ENCODE measurements around the gene BCAR3. TPM values are rescaled to one million over a fixed set of nuclear protein-coding genes. Genes with fewer than 3 reads are reported as not detected.

The BCAR3 gene
- total and polyA plus RNA-seq, 7 experiments from 2014 or later = 0.22 to 1.7 (median 0.84) TPM

DNA sequence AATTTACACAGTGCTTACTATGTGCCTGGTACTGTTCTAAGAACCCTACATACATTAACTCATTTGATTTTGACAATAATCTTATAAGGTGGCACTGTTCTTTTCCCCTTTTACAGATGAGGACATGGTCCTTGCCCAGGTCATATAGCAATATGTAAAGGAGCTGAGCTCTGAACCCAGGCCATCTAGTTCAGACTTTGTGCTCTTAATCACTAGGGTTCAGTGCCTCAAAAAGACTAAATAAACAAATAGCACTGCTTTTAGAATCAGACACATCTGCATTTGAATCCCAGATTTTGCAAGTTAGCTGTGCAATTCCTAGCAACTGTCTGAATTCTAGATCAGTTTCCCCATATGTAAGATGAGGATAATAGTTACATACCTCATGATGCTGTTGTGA is 8.7 kb upstream of the BCAR3 start:
- Mint-ChIP-seq H3K36me3 (no peaks in the 10 kb centered on the region), H3K27me3 (peaks cover under 1 to 24% (median 5%) of the 10 kb centered on the region in 5 donors), H3K9me3 (no peaks in the 10 kb centered on the region), H3K4me3 (no peak overlapping the region), H3K4me1 (peaks cover 0 to 20% (median 0%) of the 10 kb centered on the region in 7 donors), H3K27ac (no peak overlapping the region)
- ATAC-seq (no peak), DNase-seq (no peak)
- CTCF ChIA-PET = no interaction called here
- Histone ChIP-seq H3K27ac (ENCODE audit: low read depth, low read length) (no peak overlapping the region), H3K4me1 (ENCODE audit: control insufficient read depth in 2 of 2, insufficient read depth in 2 of 2, low read length in 2 of 2) (no peaks in the 10 kb centered on the region), H3K9me3 (ENCODE audit: control insufficient read depth in 2 of 3, low read length in 3 of 3) (no peaks in the 10 kb centered on the region), H3K36me3 (ENCODE audit: control insufficient read depth in 2 of 3, insufficient read depth in 3 of 3, low read length in 3 of 3) (no peaks in the 10 kb centered on the region), H3K27me3 (ENCODE audit: control insufficient read depth in 2 of 2, insufficient read depth in 2 of 2, low read length in 2 of 2) (no peaks in the 10 kb centered on the region), H3K4me3 (ENCODE audit: low read length) (no peak overlapping the region)
- POLR2A ChIA-PET = no interaction called here
- intact Hi-C loops (cut with micrococcal nuclease) = loop anchor here in 1 of 2 donors (10.0 kb wide), 1 partner anchor 64 kb away; no protein-coding TSS in a partner anchor

DNA sequence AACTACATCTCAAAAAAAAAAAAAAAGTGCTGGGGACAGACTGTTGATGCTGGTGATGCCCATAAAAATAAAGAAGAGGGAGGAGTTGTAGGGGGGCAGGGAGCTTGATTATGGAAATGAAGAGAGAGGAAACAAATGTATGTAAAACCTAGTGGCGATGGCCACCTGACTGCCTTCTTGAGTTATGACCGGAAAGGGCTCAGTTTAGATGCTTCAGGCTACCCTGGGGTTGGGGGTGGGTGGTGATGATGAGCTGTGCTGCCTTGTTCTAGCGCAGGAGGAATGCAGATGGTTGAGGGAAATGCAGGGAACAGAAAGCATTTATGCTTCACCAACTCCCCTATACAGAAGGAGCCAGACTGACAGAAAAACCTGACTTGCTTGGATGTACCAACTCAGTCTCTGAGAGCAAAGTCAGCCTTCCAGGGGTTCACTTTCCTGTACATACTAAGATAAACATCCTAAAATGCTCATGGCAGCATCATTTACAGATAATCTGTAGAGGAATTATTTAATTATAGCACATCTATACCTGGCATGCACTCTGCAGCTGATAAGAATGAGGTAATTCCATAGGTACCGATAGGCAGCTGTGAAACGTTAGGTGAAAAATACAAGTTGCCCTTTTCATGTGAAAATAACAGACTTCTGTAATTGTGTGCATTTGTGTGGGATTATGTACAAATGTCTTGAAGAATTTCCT is 8.0 kb upstream of the BCAR3 start:
- no peak overlapping the region for H3K4me3 Mint-ChIP-seq
- H3K36me3 Mint-ChIP-seq = no peaks in the 10 kb centered on the region
- DNase-seq (no peak), ATAC-seq (no peak)
- Histone ChIP-seq H3K4me3 (ENCODE audit: low read length) (no peak overlapping the region), H3K27me3 (ENCODE audit: control insufficient read depth in 2 of 2, insufficient read depth in 2 of 2, low read length in 2 of 2) (no peaks in the 10 kb centered on the region), H3K36me3 (ENCODE audit: control insufficient read depth in 2 of 3, insufficient read depth in 3 of 3, low read length in 3 of 3) (no peaks in the 10 kb centered on the region), H3K9me3 (ENCODE audit: control insufficient read depth in 2 of 3, low read length in 3 of 3) (no peaks in the 10 kb centered on the region), H3K4me1 (ENCODE audit: control insufficient read depth in 2 of 2, insufficient read depth in 2 of 2, low read length in 2 of 2) (no peaks in the 10 kb centered on the region), H3K27ac (ENCODE audit: low read depth, low read length) (no peak overlapping the region)
- peaks cover 0 to 20% (median 0%) of the 10 kb centered on the region in 7 donors for H3K4me1 Mint-ChIP-seq
- H3K27me3 Mint-ChIP-seq = peaks cover 5 to 30% (median 10%) of the 10 kb centered on the region in 5 donors
- ChIA-PET CTCF (interaction anchor here (0.6 kb wide), 1 partner anchor 43 kb away, joined by 3 read pairs; no protein-coding TSS in a partner anchor), POLR2A (no interaction called here)
- H3K9me3 Mint-ChIP-seq = no peaks in the 10 kb centered on the region
- peak overlapping the region in 1 of 9 donors; percentile 20 for H3K27ac Mint-ChIP-seq
- intact Hi-C loops (cut with micrococcal nuclease) = loop anchor here in 1 of 2 donors (10.0 kb wide), 1 partner anchor 65 kb away; no protein-coding TSS in a partner anchor

DNA sequence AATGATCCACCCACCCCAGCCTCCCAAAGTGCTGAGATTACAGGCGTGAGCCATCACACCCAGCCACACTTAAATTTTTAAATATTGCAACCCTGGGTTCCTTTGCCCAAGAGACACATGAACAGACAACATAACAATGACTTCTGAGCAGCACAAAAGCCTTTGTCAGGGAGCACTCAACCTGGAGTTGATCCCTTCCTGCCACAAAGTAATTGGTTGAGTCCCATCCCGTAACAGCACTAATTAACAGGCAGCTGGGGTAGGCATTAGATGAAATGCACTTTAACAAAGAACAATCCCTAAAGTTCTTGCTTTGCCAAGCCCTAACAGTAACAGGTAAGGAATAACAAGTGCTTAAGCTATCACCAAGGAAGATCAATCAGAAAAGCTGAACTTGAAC is 5.9 kb upstream of the BCAR3 start:
- H3K4me1 Mint-ChIP-seq = peaks cover 0 to 5% (median 0%) of the 10 kb centered on the region in 7 donors
- Histone ChIP-seq H3K27ac (ENCODE audit: low read depth, low read length) (no peak overlapping the region), H3K36me3 (ENCODE audit: control insufficient read depth in 2 of 3, insufficient read depth in 3 of 3, low read length in 3 of 3) (no peaks in the 10 kb centered on the region), H3K27me3 (ENCODE audit: control insufficient read depth in 2 of 2, insufficient read depth in 2 of 2, low read length in 2 of 2) (no peaks in the 10 kb centered on the region), H3K4me3 (ENCODE audit: low read length) (no peak overlapping the region), H3K4me1 (ENCODE audit: control insufficient read depth in 2 of 2, insufficient read depth in 2 of 2, low read length in 2 of 2) (no peaks in the 10 kb centered on the region), H3K9me3 (ENCODE audit: control insufficient read depth in 2 of 3, low read length in 3 of 3) (no peaks in the 10 kb centered on the region)
- H3K4me3 Mint-ChIP-seq = no peak overlapping the region
- ATAC-seq (no peak), DNase-seq (no peak)
- H3K9me3 Mint-ChIP-seq = no peaks in the 10 kb centered on the region
- H3K36me3 Mint-ChIP-seq = no peaks in the 10 kb centered on the region
- H3K27me3 Mint-ChIP-seq = peaks cover 15 to 50% (median 25%) of the 10 kb centered on the region in 5 donors
- H3K27ac Mint-ChIP-seq = no peak overlapping the region
- POLR2A ChIA-PET = no interaction called here
- intact Hi-C loops (cut with micrococcal nuclease) = no loop called here
- CTCF ChIA-PET = no interaction called here

DNA sequence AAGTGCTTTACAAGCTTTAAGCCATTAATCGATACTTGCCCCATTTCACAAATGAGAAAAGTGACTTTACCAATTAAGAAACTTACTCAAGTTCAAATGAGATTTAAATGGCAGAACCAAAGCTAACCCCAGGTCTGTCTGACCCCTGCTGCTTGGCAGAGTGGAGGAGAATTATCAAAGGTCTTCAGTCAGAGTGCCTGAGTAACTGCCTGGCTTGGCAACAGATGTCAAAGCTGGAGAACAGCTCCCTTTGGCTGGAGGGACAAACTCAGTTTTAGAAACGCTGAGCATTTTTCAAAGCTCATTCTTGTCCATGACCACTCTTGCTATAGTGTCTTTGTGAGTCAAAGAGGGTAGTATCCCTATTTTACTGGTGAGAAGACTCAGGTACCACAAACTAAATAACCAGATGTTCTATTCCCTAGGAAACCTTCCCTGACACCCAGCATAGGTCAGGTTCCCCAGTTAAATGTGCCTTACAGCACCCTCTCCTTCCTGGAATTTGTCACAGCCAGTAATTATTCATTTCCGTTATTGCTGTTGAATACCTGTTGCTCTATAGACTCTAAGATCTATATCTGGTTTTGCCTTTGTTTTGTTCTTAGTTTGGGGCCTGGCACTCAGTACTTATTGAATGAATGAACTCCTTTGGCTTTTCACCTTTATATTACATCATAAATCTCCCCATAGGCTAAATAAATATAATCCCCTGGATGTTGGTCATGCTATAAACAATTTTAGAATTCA is 5.0 kb upstream of the BCAR3 start:
- Histone ChIP-seq H3K36me3 (ENCODE audit: control insufficient read depth in 2 of 3, insufficient read depth in 3 of 3, low read length in 3 of 3) (no peaks in the 10 kb centered on the region), H3K9me3 (ENCODE audit: control insufficient read depth in 2 of 3, low read length in 3 of 3) (no peaks in the 10 kb centered on the region), H3K27ac (ENCODE audit: low read depth, low read length) (no peak overlapping the region), H3K4me3 (ENCODE audit: low read length) (no peak overlapping the region), H3K4me1 (ENCODE audit: control insufficient read depth in 2 of 2, insufficient read depth in 2 of 2, low read length in 2 of 2) (peaks cover 0 to 3% of the 10 kb centered on the region in 2 donors), H3K27me3 (ENCODE audit: control insufficient read depth in 2 of 2, insufficient read depth in 2 of 2, low read length in 2 of 2) (no peaks in the 10 kb centered on the region)
- ChIA-PET POLR2A (no interaction called here), CTCF (interaction anchor here (0.6 kb wide), 1 partner anchor 15 kb away, joined by 3 read pairs; no protein-coding TSS in a partner anchor)
- Mint-ChIP-seq H3K4me3 (no peak overlapping the region), H3K27ac (no peak overlapping the region), H3K27me3 (peaks cover 23 to 59% (median 33%) of the 10 kb centered on the region in 5 donors), H3K36me3 (peaks cover 0 to 4% (median 0%) of the 10 kb centered on the region in 5 donors), H3K4me1 (peaks cover 5% of the 10 kb centered on the region in 7 donors), H3K9me3 (peaks cover 0 to 1% (median 0%) of the 10 kb centered on the region in 11 donors)
- no peak for DNase-seq
- intact Hi-C loops (cut with micrococcal nuclease) = no loop called here
- no peak for ATAC-seq

DNA sequence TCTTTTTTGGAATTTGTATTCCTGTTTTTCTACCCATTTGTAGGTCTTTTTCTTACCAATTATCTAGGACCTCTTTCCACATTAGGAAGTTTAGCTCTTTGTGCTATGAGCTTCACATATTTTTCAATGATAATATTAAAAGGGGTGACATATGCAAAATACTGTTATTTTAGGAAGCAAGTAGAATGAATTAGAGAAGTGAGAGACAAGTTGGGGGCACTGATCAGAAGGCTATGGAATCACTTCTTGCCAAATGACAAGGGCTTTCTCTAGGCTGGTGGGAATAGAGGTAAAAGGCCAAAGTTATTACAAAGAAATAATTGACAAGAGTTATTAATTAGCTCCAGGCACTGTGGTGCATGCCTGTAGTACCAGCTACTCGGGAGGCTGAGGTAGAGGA is 4.3 kb upstream of the BCAR3 start:
- ATAC-seq = no peak
- POLR2A ChIA-PET = no interaction called here
- H3K27ac Mint-ChIP-seq = no peak overlapping the region

DNA sequence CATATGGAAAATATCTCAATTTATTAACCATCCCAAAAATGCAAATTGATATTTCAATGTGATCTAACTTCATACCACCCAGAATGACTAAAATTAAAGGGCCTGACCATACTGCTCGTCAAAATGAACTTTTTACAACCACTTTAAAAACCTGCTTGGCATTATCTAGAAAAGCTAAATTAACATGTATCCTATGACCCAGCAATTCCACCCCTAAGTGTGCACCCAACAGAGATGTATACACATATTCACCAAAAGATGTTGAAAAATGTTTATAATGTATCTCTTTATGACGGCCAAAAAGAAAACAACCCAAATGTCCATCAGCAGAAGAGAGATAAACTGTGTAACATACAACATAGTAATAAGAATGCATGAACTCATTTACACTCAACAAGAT is 1.6 kb upstream of the BCAR3 start:
- peaks cover 39 to 79% (median 49%) of the 10 kb centered on the region in 5 donors for H3K27me3 Mint-ChIP-seq

More for the DNA sequence above, 4.3 kb upstream of the BCAR3 start:
- H3K4me1 ChIP-seq (ENCODE audit: control insufficient read depth in 2 of 2, insufficient read depth in 2 of 2, low read length in 2 of 2) = peaks cover 0 to 3% of the 10 kb centered on the region in 2 donors
- peaks cover 0 to 1% (median 0%) of the 10 kb centered on the region in 11 donors for H3K9me3 Mint-ChIP-seq
- intact Hi-C loops (cut with micrococcal nuclease) = no loop called here
- H3K9me3 ChIP-seq (ENCODE audit: control insufficient read depth in 2 of 3, low read length in 3 of 3) = no peaks in the 10 kb centered on the region
- H3K27ac ChIP-seq (ENCODE audit: low read depth, low read length) = no peak overlapping the region
- no peak overlapping the region for H3K4me3 Mint-ChIP-seq
- peaks cover 0 to 4% (median 0%) of the 10 kb centered on the region in 5 donors for H3K36me3 Mint-ChIP-seq
- DNase-seq = no peak
- no peak overlapping the region for H3K4me3 ChIP-seq (ENCODE audit: low read length)
- peaks cover 25 to 60% (median 34%) of the 10 kb centered on the region in 5 donors for H3K27me3 Mint-ChIP-seq
- peaks cover 5 to 6% (median 5%) of the 10 kb centered on the region in 7 donors for H3K4me1 Mint-ChIP-seq
- no peaks in the 10 kb centered on the region for H3K27me3 ChIP-seq (ENCODE audit: control insufficient read depth in 2 of 2, insufficient read depth in 2 of 2, low read length in 2 of 2)
- CTCF ChIA-PET = interaction anchor here (0.6 kb wide), 1 partner anchor 15 kb away, joined by 3 read pairs; no protein-coding TSS in a partner anchor
- H3K36me3 ChIP-seq (ENCODE audit: control insufficient read depth in 2 of 3, insufficient read depth in 3 of 3, low read length in 3 of 3) = no peaks in the 10 kb centered on the region

More for the DNA sequence above, 1.6 kb upstream of the BCAR3 start:
- no peak for ATAC-seq
- peaks cover 6 to 11% (median 11%) of the 10 kb centered on the region in 7 donors for H3K4me1 Mint-ChIP-seq
- H3K4me3 Mint-ChIP-seq = peak overlapping the region in 1 of 10 donors; percentile 6
- Histone ChIP-seq H3K36me3 (ENCODE audit: control insufficient read depth in 2 of 3, insufficient read depth in 3 of 3, low read length in 3 of 3) (no peaks in the 10 kb centered on the region), H3K27me3 (ENCODE audit: control insufficient read depth in 2 of 2, insufficient read depth in 2 of 2, low read length in 2 of 2) (no peaks in the 10 kb centered on the region), H3K4me1 (ENCODE audit: control insufficient read depth in 2 of 2, insufficient read depth in 2 of 2, low read length in 2 of 2) (peaks cover 0 to 3% of the 10 kb centered on the region in 2 donors), H3K9me3 (ENCODE audit: control insufficient read depth in 2 of 3, low read length in 3 of 3) (no peaks in the 10 kb centered on the region), H3K27ac (ENCODE audit: low read depth, low read length) (no peak overlapping the region), H3K4me3 (ENCODE audit: low read length) (no peak overlapping the region)
- H3K36me3 Mint-ChIP-seq = peaks cover 0 to 5% (median 0%) of the 10 kb centered on the region in 5 donors
- intact Hi-C loops (cut with micrococcal nuclease) = no loop called here
- peaks cover 0 to 1% (median 0%) of the 10 kb centered on the region in 11 donors for H3K9me3 Mint-ChIP-seq
- no peak for DNase-seq
- no peak overlapping the region for H3K27ac Mint-ChIP-seq
- ChIA-PET CTCF (no interaction called here), POLR2A (no interaction called here)

Data from naive thymus-derived CD4-positive, alpha-beta T cell (primary cell).